H1 (cell line): Measurements from ENCODE around the gene PCCA. TPM values are rescaled to one million over a fixed set of nuclear protein-coding genes. Genes with fewer than 3 reads are reported as not detected.

Experiments
- CTCF ChIA-PET: fragments of 300-600 bp; sonication (Branson Sonifier 250); formaldehyde crosslinking; loops from one replicate; lab custom pipeline; 2021; ENCODE audit not compliant: partially characterized antibody; lab: Charles Lee
- POLR2A ChIA-PET: fragments of 300-600 bp; sonication (Branson Sonifier 250); formaldehyde crosslinking; loops from one replicate; lab custom pipeline; 2021; ENCODE audit warnings: inconsistent platforms; ENCODE audit not compliant: partially characterized antibody; lab: Charles Lee
- DNase-seq, 2 experiments: peaks; one replicate each; pipeline versions ENCODE4 v3.0.0 to v3.0.0-alpha.2; 2010 to 2022; ENCODE audit warnings: low spot score in 2 of 2, low read depth in 1 of 2, mixed read lengths in 1 of 2
- FAIRE-seq: peaks from 2 replicates; lab custom pipeline; 2011; peaks lifted over from hg19 to GRCh38; lab: Jason Lieb, UNC
- H2AFZ ChIP-seq: 2 replicates; pipeline ENCODE4 v1.8.1; 2012; ENCODE audit warnings: low read length, inconsistent platforms
- H2AK5ac ChIP-seq: 2 replicates; pipeline ENCODE4 v1.6.1; 2013; ENCODE audit warnings: low read depth, low read length
- H2BK120ac ChIP-seq: replicated peaks from 2 replicates; pipeline ENCODE3; 2013; ENCODE audit warnings: low read depth, low read length, inconsistent platforms
- H2BK12ac ChIP-seq: 2 replicates; pipeline ENCODE4 v1.6.1; 2013; ENCODE audit warnings: low read depth, low read length
- H2BK15ac ChIP-seq: 2 replicates; pipeline ENCODE4 v1.6.1; 2013; ENCODE audit warnings: low read length
- H2BK20ac ChIP-seq: 2 replicates; pipeline ENCODE4 v1.6.1; 2013; ENCODE audit warnings: low read length
- H2BK5ac ChIP-seq: 2 replicates; pipeline ENCODE4 v1.6.1; 2013; ENCODE audit warnings: low read depth, low read length
- H3K14ac ChIP-seq: 2 replicates; pipeline ENCODE4 v1.6.1; 2013; ENCODE audit warnings: inconsistent platforms; ENCODE audit not compliant: insufficient read length
- H3K18ac ChIP-seq: 2 replicates; pipeline ENCODE4 v1.6.1; 2013; ENCODE audit warnings: low read length; ENCODE audit errors: extremely low read depth
- H3K23ac ChIP-seq: 2 replicates; pipeline ENCODE4 v1.6.1; 2013; ENCODE audit warnings: inconsistent platforms; ENCODE audit not compliant: insufficient read length
- H3K23me2 ChIP-seq: 2 replicates; pipeline ENCODE4 v1.6.1; 2013; ENCODE audit warnings: low read depth, low read length
- H3K27ac ChIP-seq: 2 replicates; pipeline ENCODE4 v1.6.1; 2011; ENCODE audit warnings: low read depth, low read length, inconsistent platforms
- H3K27me3 ChIP-seq, 4 experiments: replicated peaks in 1 of 4; 1 replicate in 1 of 4; 2 replicates in 3 of 4; pipeline versions ENCODE4 v1.6.1 to v1.8.1; 2011 to 2013; ENCODE audit warnings: low read length in 3 of 4, mild to moderate bottlenecking in 3 of 4, inconsistent platforms in 2 of 4, mixed read lengths in 2 of 4, moderate library complexity in 1 of 4; ENCODE audit not compliant: control insufficient read depth in 3 of 4, insufficient read depth in 3 of 4; ENCODE audit errors: extremely low read depth in 1 of 4
- H3K36me3 ChIP-seq, 4 experiments: 2 replicates each; pipeline versions ENCODE4 v1.6.1 to v1.8.1; 2011 to 2013; ENCODE audit warnings: mild to moderate bottlenecking in 4 of 4, low read length in 3 of 4, moderate library complexity in 2 of 4, control low read depth in 1 of 4, inconsistent platforms in 1 of 4; ENCODE audit not compliant: insufficient read depth in 4 of 4, control insufficient read depth in 2 of 4
- H3K4ac ChIP-seq: replicated peaks from 2 replicates; pipeline ENCODE3; 2013; ENCODE audit warnings: low read length, low read depth, mixed read lengths, inconsistent platforms; ENCODE audit not compliant: insufficient read length
- H3K4me1 ChIP-seq, 4 experiments: replicated peaks in 1 of 4; 1 replicate in 1 of 4; 2 replicates in 3 of 4; pipeline versions ENCODE4 v1.6.1 to v1.8.1; 2011 to 2013; ENCODE audit warnings: low read length in 3 of 4, inconsistent platforms in 2 of 4, mixed read lengths in 1 of 4; ENCODE audit not compliant: insufficient read depth in 4 of 4, control insufficient read depth in 3 of 4
- H3K4me2 ChIP-seq, 2 experiments: 2 replicates each; pipeline versions ENCODE4 v1.6.1 to v1.8.1; 2011 to 2013; ENCODE audit warnings: low read depth in 2 of 2, low read length in 2 of 2, control low read depth in 1 of 2, inconsistent platforms in 1 of 2, mild to moderate bottlenecking in 1 of 2; ENCODE audit not compliant: insufficient read depth in 1 of 2
- H3K4me3 ChIP-seq, 4 experiments: fragments of 200-600, 300-600 bp in 1 of 4; sonication (generic), shearing (Covaris generic), sonication (Bioruptor Twin) in 1 of 4; 2 replicates each; pipeline versions ENCODE4 v1.5.1 to v1.8.1; 2011 to 2016; ENCODE audit warnings: low read length in 4 of 4, low read depth in 3 of 4, control low read depth in 2 of 4, inconsistent platforms in 2 of 4, mild to moderate bottlenecking in 2 of 4, mixed read lengths in 1 of 4, moderate library complexity in 1 of 4; ENCODE audit not compliant: insufficient read depth in 2 of 4; ENCODE audit errors: extremely low read depth in 1 of 4
- H3K56ac ChIP-seq: replicated peaks from 2 replicates; pipeline ENCODE3; 2013; ENCODE audit warnings: low read depth, mild to moderate bottlenecking, mixed read lengths, low read length, inconsistent platforms; ENCODE audit not compliant: insufficient read length
- H3K79me1 ChIP-seq: 2 replicates; pipeline ENCODE4 v1.6.1; 2013; ENCODE audit warnings: low read depth, low read length, control low read depth
- H3K79me2 ChIP-seq, 2 experiments: 2 replicates each; pipeline versions ENCODE4 v1.6.1 to v1.8.1; 2012 to 2013; ENCODE audit warnings: low read length in 2 of 2, mild to moderate bottlenecking in 2 of 2, inconsistent platforms in 1 of 2; ENCODE audit not compliant: insufficient read depth in 2 of 2, control insufficient read depth in 1 of 2
- H3K9ac ChIP-seq, 4 experiments: replicated peaks in 1 of 4; 1 replicate in 1 of 4; 2 replicates in 3 of 4; pipeline versions ENCODE4 v1.6.1 to v1.8.1; 2011 to 2013; ENCODE audit warnings: low read depth in 3 of 4, low read length in 3 of 4, control low read depth in 2 of 4, mild to moderate bottlenecking in 2 of 4, moderate library complexity in 2 of 4, inconsistent platforms in 1 of 4; ENCODE audit errors: extremely low read depth in 1 of 4
- H3K9me3 ChIP-seq, 2 experiments: 2 replicates each; pipeline versions ENCODE4 v1.6.1 to v1.8.1; 2012 to 2013; ENCODE audit warnings: mild to moderate bottlenecking in 2 of 2, moderate library complexity in 2 of 2, control low read depth in 1 of 2, inconsistent platforms in 1 of 2, low read depth in 1 of 2, low read length in 1 of 2, mixed read lengths in 1 of 2; ENCODE audit not compliant: insufficient read depth in 2 of 2
- H4K20me1 ChIP-seq, 2 experiments: replicated peaks in 1 of 2; 2 replicates each; pipeline versions ENCODE3 to v1.8.1; 2011 to 2013; ENCODE audit warnings: inconsistent platforms in 2 of 2, low read length in 2 of 2, mild to moderate bottlenecking in 1 of 2; ENCODE audit not compliant: insufficient read depth in 2 of 2, control insufficient read depth in 1 of 2
- H4K5ac ChIP-seq: 2 replicates; pipeline ENCODE4 v1.6.1; 2013; ENCODE audit warnings: low read length, low read depth, mixed read lengths, inconsistent platforms; ENCODE audit not compliant: insufficient read length
- H4K8ac ChIP-seq: 2 replicates; pipeline ENCODE4 v1.8.0; 2013; ENCODE audit warnings: mild to moderate bottlenecking, moderate library complexity, low read length, inconsistent platforms; ENCODE audit not compliant: insufficient read depth; ENCODE audit errors: extremely low read depth
- H4K91ac ChIP-seq: replicated peaks from 2 replicates; pipeline ENCODE3; 2013; ENCODE audit warnings: low read length, mixed read lengths, inconsistent platforms; ENCODE audit not compliant: insufficient read length
- BRCA1 ChIP-seq: IDR thresholded peaks from 2 replicates; pipeline ENCODE4 v1.6.1; 2012; ENCODE audit warnings: low read depth, low read length, improper control_type of control experiment
- CEBPB ChIP-seq: IDR thresholded peaks from 2 replicates; pipeline ENCODE4 v1.6.1; 2012; ENCODE audit warnings: low read depth, low read length
- EGR1 ChIP-seq: IDR thresholded peaks from 2 replicates; pipeline ENCODE4 v1.6.1; 2011; ENCODE audit warnings: low read depth, low read length, borderline replicate concordance
- POU5F1 ChIP-seq: IDR thresholded peaks from 2 replicates; pipeline ENCODE4 v1.6.1; 2011; ENCODE audit warnings: low read depth, mild to moderate bottlenecking, low read length, moderate library complexity
- RXRA ChIP-seq: IDR thresholded peaks from 2 replicates; pipeline ENCODE4 v1.6.1; 2011; ENCODE audit warnings: low read depth, mild to moderate bottlenecking, low read length, moderate library complexity; ENCODE audit not compliant: insufficient read depth
- SUZ12 ChIP-seq: fragments of 200-600 bp; sonication (generic); IDR thresholded peaks from 2 replicates; pipeline ENCODE4 v1.6.1; 2012; ENCODE audit warnings: mild to moderate bottlenecking, inconsistent platforms, low read length, moderate library complexity, mixed read lengths
- YY1 ChIP-seq: IDR thresholded peaks from 2 replicates; pipeline ENCODE4 v1.6.1; 2011; ENCODE audit warnings: low read depth, mild to moderate bottlenecking, low read length
- WGBS, 2 experiments: shearing (Covaris generic) in 1 of 2; methylation state at CpG; one replicate each; pipeline versions ENCODE4 v1.1.6 to v1.1.7; 2013 to 2015; ENCODE audit warnings: low lambda C conversion rate in 2 of 2, mixed read lengths in 2 of 2, inconsistent platforms in 1 of 2, low coverage in 1 of 2, missing lambda C conversion rate in 1 of 2; ENCODE audit not compliant: insufficient replicate concordance in 2 of 2, insufficient coverage in 1 of 2, insufficient read length in 1 of 2; ENCODE audit errors: extremely low coverage in 1 of 2, missing lambda C conversion rate in 1 of 2; 5-methylcytosine and 5-hydroxymethylcytosine counted together
- polyA plus RNA-seq, 7 experiments: library from polyadenylated mRNA; depleted of rRNA in 3 of 7; stranded (reverse) in 5 of 7; unstranded in 2 of 7; fragments of >200 nt in 5 of 7; fragments of 200-250 nt in 2 of 7; gene quantifications; 1 replicate in 5 of 7; 2 replicates in 1 of 7; 4 replicates in 1 of 7; pipeline versions ENCODE4 v1.2.1 to v1.2.3, GENCODE V29; 2011 to 2013; ENCODE audit warnings: missing spikeins in 2 of 7, mixed read lengths in 2 of 7
- total RNA-seq: library from RNA; stranded (reverse); fragmentation: NEBNext Ultra II Directional; extraction: Animal tissue kit (Norgen Biotek cat#: 25700); gene quantifications from 2 replicates; pipeline ENCODE4 v1.2.1, GENCODE V29; 2021
- TF ChIP-seq, protein P1 (sequence below): IDR thresholded peaks from 2 replicates; pipeline ENCODE4 v1.6.1; 2011; ENCODE audit warnings: low read depth, mild to moderate bottlenecking, low read length; ENCODE audit not compliant: insufficient read depth
- TF ChIP-seq, protein P2 (sequence below): IDR thresholded peaks from 2 replicates; pipeline ENCODE4 v1.6.1; 2012; ENCODE audit warnings: low read length, inconsistent platforms

Gene PCCA
- total and polyA plus RNA-seq, 2 of the 8 experiments (the other 6 are each of a cell fraction or from before 2014, with no cell fraction given): 18.4 to 49.8 TPM

DNA sequence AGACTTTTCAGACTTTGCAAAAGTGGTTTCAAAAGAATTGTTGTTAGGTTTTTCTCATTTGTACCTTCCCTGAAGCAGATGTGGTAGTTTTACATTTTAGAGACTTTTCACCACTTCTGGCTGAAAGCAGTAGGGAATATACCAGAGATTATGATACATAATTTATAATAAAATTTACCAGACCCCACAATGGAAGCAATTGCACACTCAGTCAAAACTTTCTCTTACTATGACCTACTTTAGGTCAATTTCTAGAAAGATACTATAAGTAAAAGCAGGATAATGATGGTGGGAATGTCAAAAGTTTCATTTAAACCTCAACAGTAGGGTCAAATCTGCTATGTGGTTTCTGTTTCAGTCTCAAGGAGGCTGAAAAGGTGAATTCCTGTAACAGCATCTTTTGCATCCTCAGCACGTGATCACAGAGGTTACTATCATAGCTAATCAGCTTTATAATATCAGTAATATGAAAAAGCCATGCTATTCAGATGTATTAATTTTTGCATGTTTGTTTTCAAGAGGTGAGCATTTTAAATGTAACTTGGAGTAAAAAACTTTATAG is 26.9 kb downstream of the PCCA start:
- Histone ChIP-seq H2BK20ac (no peak overlapping the region), H3K56ac (no peak overlapping the region), H3K23ac (no peak overlapping the region), H2BK15ac (no peak overlapping the region), H3K27me3 (no peaks in the 10 kb centered on the region), H3K4me1 (no peaks in the 10 kb centered on the region), H4K8ac (no peak overlapping the region), H3K9ac (no peak overlapping the region), H2BK12ac (no peak overlapping the region), H4K91ac (no peak overlapping the region), H3K79me1 (no peaks in the 10 kb centered on the region; the same call in 1 of the 2 replicates), H4K20me1 (no peaks in the 10 kb centered on the region), H3K4me2 (no peak overlapping the region), H3K27ac (no peak overlapping the region), H2BK5ac (no peak overlapping the region), H3K79me2 (no peaks in the 10 kb centered on the region), H3K14ac (no peak overlapping the region), H3K4ac (no peak overlapping the region), H4K5ac (no peak overlapping the region), H3K4me3 (no peak overlapping the region), H2BK120ac (no peak overlapping the region), H2AK5ac (no peak overlapping the region), H2AFZ (no peak overlapping the region), H3K36me3 (peaks cover 4 to 33% (median 13%) of the 10 kb centered on the region in 4 experiments; a peak in 6 of 8 replicates), H3K18ac (no peak overlapping the region), H3K9me3 (no peaks in the 10 kb centered on the region), H3K23me2 (no peaks in the 10 kb centered on the region)
- ChIA-PET CTCF (interaction anchor here (1.0 kb wide), 1 partner anchor 8 kb away, joined by 4 read pairs; no protein-coding TSS in a partner anchor), POLR2A (no interaction called here)
- DNase-seq (no peak), FAIRE-seq (no peak)
- no peak for TF ChIP-seq SUZ12
- no peak for TF ChIP-seq YY1
- no peak for TF ChIP-seq BRCA1
- TF ChIP-seq EGR1: no peak
- TF ChIP-seq, protein P1, sequence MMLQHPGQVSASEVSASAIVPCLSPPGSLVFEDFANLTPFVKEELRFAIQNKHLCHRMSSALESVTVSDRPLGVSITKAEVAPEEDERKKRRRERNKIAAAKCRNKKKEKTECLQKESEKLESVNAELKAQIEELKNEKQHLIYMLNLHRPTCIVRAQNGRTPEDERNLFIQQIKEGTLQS: no peak
- TF ChIP-seq, protein P2, sequence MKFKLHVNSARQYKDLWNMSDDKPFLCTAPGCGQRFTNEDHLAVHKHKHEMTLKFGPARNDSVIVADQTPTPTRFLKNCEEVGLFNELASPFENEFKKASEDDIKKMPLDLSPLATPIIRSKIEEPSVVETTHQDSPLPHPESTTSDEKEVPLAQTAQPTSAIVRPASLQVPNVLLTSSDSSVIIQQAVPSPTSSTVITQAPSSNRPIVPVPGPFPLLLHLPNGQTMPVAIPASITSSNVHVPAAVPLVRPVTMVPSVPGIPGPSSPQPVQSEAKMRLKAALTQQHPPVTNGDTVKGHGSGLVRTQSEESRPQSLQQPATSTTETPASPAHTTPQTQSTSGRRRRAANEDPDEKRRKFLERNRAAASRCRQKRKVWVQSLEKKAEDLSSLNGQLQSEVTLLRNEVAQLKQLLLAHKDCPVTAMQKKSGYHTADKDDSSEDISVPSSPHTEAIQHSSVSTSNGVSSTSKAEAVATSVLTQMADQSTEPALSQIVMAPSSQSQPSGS: no peak
- no peak for TF ChIP-seq POU5F1
- no peak for TF ChIP-seq CEBPB
- TF ChIP-seq RXRA: no peak
- 97% methylated on average over 1 of the region's 1 CpG; no CpG with 5 or more reads in 1 of the 2 experiments for WGBS, 2 experiments
